ENCODE data around the gene STK32B.

DNA sequence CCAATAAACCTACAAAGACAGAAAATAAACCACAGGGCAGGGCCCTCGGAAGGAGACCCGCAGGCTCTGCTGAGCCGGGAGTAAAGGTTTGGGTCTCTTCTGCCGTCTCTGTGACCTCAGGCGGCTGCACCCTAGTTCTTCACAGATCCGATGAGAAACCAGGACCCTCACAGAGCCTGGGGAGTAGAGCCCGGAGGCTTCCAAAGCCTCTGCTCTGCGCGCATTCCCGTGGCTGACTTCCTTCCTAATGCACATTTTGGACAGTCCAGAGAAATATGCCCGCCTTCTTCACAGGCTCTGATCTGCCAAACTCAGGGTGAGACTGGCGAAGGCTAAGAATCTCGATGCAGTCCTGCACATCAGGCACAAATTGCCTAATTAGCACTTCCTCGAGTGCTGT is 411.6 kb downstream of the STK32B start:
- TF ChIP-seq ZFP41 (tag by site-specific recombination; IDR thresholded peaks at IDR 0.05; ENCODE audit: borderline replicate concordance) (no peak), ZNF140 (tag by site-specific recombination; IDR thresholded peaks at IDR 0.05) (no peak), ZNF121 (tag by site-specific recombination; IDR thresholded peaks at IDR 0.05) (no peak), ZBTB10 (tag by site-specific recombination; IDR thresholded peaks at IDR 0.05) (no peak), ZNF558 (tag by site-specific recombination; IDR thresholded peaks at IDR 0.05) (no peak), IKZF3 (tag by site-specific recombination; IDR thresholded peaks at IDR 0.05) (no peak), KLF9 (tag by site-specific recombination; IDR thresholded peaks at IDR 0.05; ENCODE audit: low read depth) (no peak)
- TF ChIP-seq, protein P1, sequence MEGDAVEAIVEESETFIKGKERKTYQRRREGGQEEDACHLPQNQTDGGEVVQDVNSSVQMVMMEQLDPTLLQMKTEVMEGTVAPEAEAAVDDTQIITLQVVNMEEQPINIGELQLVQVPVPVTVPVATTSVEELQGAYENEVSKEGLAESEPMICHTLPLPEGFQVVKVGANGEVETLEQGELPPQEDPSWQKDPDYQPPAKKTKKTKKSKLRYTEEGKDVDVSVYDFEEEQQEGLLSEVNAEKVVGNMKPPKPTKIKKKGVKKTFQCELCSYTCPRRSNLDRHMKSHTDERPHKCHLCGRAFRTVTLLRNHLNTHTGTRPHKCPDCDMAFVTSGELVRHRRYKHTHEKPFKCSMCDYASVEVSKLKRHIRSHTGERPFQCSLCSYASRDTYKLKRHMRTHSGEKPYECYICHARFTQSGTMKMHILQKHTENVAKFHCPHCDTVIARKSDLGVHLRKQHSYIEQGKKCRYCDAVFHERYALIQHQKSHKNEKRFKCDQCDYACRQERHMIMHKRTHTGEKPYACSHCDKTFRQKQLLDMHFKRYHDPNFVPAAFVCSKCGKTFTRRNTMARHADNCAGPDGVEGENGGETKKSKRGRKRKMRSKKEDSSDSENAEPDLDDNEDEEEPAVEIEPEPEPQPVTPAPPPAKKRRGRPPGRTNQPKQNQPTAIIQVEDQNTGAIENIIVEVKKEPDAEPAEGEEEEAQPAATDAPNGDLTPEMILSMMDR (tag by site-specific recombination; IDR thresholded peaks at IDR 0.05) = no peak
- TF ChIP-seq, protein P2, sequence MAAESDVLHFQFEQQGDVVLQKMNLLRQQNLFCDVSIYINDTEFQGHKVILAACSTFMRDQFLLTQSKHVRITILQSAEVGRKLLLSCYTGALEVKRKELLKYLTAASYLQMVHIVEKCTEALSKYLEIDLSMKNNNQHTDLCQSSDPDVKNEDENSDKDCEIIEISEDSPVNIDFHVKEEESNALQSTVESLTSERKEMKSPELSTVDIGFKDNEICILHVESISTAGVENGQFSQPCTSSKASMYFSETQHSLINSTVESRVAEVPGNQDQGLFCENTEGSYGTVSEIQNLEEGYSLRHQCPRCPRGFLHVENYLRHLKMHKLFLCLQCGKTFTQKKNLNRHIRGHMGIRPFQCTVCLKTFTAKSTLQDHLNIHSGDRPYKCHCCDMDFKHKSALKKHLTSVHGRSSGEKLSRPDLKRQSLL (tag by site-specific recombination; IDR thresholded peaks at IDR 0.05) = no peak

Measured in HEK293 (cell line).